LoVo (cell line): Measurements from ENCODE around the gene ADCY4.
"Not testable (repeated sequence)": the region's sequence is repeated elsewhere in the genome, so short reads cannot be mapped to it uniquely, and the experiment has no call there.

ENCODE experiments used
- DNase-seq: peaks from one replicate; pipeline ENCODE4 v3.0.0-alpha.2; 2016; ENCODE audit warnings: low spot score

ADCY4 gene

DNA sequence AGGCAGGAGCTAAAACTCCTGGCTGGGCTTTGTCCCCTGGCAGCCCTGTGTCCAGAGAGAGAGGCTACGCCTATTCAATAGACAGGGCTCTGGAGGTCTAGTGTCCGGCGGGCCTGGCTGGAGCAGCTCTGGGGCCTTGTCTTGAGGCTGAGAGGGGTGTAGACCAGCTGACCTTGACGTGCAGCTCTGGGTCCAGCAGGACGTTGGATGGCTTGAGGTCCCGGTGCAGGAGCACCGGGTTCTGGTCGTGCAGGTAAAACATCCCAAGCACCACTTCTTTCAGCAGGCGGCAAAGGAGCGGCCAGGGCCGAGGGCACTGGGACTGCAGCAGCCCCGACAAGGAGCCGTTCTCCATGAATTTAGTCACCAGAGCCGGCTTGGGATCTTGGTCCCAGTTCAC is 4.0 kb upstream of the ADCY4 start:
- DNase-seq: no peak

- DNase-seq: no peak
Measured at GRCh38 chr14:24337824-24338175, 2.9 kb upstream of the ADCY4 start.

GRCh38 chr14:24337144-24337823 is 2.4 kb upstream of the ADCY4 start:
- no peak for DNase-seq

DNA sequence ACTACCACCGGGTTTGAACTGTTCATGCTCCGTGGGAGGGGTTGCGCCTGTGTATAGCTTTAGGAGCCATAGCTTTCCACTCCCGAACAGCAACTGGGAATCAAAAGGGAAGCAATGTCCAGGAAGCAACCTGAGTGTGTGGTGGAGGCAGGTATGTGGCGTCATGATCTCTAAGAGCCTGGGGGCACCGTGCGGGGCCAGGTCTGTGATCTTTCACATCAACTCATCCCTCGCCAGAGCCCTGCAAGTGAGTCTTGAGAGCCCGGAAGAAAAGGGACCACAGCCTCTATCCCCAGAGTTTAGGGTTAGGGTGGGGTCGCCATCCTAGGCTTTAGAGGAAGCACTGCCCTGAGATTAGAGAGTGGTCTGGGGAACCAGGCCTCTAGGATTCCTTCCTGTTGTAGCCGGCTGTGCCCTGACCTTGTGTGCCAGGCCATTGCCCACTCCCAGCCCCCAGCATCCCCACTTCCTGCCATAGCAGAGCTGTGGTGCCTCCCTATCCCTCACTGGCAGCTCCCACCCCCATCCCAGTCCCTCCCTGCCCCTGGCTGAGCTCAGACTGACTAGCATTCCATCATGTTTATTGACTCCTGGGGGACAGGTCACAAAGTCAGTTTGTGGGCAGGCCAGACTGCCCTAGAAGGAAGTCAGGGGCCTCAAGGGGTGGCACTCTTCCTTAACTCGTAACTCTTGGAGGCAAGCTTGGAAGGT is 745 bp upstream of the ADCY4 start:
- DNase-seq: no peak

DNA sequence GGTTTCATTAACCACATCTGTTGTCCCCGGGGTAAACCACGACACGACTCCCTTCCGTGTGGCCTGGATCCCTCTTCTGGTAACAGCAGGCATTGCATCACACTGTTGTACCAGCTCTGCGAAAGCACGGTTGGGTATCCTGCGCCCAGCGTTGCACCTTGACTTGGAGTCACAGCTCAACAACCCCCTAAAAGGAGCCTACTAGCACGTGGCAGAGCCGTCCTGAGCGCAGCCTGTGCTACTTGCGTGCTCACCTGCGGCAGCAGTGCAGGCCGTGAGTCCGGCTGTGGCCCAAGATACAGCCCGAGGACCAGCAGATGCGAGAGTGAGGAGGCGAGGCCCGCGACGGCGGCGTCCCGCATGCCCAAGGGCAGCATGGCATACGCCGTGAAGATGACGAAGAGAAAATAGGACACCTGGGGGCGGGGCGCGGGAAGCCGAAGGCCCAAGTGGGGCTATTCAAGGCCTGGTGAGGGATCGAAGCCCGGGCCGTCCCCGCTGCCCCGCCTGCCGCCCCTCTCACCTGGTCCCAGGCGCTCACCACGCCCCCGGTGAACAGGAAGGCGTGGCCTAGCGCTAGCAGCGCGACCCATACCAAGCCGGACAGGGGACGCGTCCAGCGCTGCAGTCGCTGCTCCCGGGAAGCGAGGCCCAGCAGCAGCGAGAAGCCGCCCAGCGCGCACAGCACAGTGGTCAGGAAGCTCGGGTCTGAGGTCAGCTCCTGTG is 2.4 kb downstream of the ADCY4 start:
- DNase-seq: peak; percentile 45

DNA sequence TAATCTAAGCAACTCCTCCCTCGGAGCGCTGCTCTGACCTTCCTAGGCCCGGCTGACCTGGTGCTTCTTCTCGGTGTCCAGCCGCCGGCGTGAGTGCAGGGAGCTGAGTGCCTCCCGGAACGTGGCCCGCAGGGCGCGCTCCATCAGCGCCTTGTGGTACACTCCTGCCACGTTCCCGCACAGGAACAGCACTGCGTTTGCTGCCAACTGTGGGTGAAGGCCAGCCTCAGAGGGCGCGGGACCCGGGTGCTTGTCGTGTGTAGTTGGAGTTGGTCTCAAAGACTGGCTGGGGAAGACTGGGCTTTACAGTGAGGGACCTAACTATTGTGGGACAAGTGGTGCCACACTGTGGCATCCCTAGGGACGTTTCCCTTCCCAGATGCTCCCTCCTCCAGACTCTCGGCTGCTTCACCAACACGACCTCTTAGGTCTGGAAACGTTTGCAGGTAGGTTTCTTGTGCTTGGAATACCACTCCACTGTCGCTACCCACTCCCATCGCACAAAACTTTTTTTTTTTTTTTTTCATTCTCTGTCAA is 3.1 kb downstream of the ADCY4 start:
- DNase-seq: no peak

- no peak for DNase-seq
Measured at GRCh38 chr14:24330973-24331674, 3.7 kb downstream of the ADCY4 start.

GRCh38 chr14:24329736-24330135 is 5.1 kb downstream of the ADCY4 start:
- DNase-seq: no peak

DNA sequence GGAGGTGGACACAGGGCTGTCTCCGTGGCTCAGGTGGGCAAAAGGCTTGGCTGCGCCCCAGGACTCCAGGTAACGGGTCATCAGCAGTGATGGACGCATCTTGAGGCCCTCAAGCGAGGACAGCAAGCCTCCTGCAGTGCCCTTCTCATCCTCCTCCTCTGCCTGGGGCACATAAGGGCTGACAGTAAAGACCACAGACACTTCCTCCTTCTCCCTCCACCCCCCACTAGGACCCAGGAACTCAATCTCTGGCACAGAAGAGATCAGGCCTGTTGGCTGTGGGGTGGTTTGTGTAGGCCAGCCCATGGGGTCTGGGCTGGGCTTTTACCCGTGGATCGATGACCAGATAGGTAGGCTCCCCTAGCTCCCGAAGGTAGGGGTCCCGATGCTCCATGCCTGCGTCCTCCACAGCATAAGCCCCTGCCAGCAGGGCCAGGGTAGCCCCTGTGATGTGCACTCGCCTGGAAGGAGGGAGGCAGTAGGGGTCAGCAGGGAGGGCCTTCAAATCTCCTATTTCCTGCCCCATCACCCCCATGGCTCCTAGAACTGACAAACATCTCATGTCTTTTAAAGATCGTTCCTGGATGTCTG is 5.7 kb downstream of the ADCY4 start:
- no peak for DNase-seq

GRCh38 chr14:24327914-24328313 is 7.0 kb downstream of the ADCY4 start:
- not testable (repeated sequence) for DNase-seq

DNA sequence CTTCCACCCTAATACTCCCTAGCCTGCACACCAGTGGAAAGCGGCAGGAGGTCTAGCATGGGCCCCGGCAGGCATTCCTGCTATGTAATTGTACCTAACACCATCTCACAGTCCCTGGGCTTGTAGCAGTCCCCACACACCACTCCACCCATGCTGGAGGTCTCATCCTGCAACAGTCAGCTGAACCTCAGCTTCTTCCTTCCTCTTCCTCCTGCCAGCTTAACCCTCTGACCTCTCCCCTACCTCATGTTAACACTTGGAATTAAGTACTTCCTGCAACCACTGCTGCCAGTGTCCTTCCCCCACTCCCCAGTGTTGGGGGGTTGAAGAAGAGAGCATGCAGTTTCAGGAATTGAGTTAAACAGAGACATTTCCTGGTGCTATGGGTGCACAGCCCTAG is 7.6 kb downstream of the ADCY4 start:
- DNase-seq: no peak

- no peak for DNase-seq
Measured at GRCh38 chr14:24325963-24326362, 8.9 kb downstream of the ADCY4 start.

DNA sequence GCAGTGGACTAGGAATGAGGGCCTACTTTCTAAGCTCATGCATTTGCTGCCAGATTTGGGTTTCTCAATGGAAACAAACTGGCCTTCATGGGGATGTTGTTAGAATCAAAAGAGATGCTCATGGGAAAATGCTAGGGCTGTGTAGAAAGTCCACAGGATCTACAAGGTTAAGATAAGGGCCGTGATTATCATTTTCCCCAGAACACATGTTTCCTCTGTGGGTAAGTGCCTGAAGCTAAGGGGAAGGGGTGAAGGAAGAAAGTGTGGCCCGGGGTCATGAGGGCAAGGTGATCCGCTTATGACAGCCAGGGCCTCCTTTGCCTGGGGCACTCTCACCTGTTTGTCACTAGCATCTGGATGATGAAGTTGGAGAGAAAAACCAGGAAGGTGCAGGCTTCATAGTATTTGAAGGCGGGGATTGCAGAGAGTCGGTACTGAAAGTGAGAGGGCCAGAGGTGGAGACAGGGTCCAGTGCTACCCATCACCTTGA is 9.8 kb downstream of the ADCY4 start:
- no peak for DNase-seq

- no peak for DNase-seq
Measured at GRCh38 chr14:24324024-24324423, 10.8 kb downstream of the ADCY4 start.

- DNase-seq: no peak
Measured at GRCh38 chr14:24323341-24323740, 11.5 kb downstream of the ADCY4 start.

- DNase-seq: no peak
Measured at GRCh38 chr14:24322672-24323071, 12.2 kb downstream of the ADCY4 start.

DNA sequence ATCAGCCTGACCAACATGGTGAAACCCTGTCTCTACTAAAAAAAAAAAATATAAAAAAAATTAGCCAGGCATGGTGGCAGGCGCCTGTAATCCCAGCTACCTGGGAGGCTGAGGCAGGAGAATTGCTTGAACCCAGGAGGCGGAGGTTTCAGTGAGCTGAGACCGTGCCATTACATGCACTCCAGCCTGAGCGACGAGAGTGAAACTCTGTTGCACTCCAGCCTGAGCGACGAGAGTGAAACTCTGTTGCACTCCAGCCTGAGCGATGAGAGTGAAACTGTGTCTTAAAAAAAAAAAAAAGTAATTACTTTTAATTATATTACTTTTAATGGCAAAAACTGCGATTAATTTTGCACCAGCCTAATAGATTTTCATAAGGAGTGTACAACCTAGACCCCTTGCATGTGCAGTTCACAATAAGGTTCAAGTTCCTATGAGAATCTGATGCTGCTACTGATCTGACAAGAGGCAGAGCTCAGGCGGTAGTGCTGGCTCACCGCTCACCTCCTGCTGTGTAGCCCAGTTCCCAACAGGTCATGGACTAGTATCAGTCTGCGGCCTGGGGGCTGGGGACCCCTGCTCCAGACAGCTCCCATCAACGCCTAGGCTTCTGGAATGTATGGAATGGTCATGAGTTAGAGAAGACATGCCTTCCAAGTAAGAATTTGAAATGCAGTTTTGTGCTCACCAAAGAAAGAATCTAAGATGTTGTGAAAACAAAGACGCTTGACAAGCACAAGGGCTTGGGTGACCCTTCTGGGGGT is 13.5 kb downstream of the ADCY4 start:
- no peak for DNase-seq

GRCh38 chr14:24317141-24317928 is 17.5 kb downstream of the ADCY4 start:
- DNase-seq: no peak

GRCh38 chr14:24316597-24316950 is 18.3 kb downstream of the ADCY4 start:
- DNase-seq: no peak
